Medulla oblongata (tissue), 1 donor: ENCODE results near the gene RASSF6.
A peak's percentile ranks its signal among the peaks of the same experiment; 100 is the strongest.
"Not testable (repeated sequence)": the region's sequence is repeated elsewhere in the genome, so short reads cannot be mapped to it uniquely, and the experiment has no call there.

Experiments
- DNase-seq: peaks from one replicate; pipeline ENCODE4 v3.0.0-alpha.2; 2015; ENCODE audit errors: extremely low spot score

RASSF6 gene, protein sequence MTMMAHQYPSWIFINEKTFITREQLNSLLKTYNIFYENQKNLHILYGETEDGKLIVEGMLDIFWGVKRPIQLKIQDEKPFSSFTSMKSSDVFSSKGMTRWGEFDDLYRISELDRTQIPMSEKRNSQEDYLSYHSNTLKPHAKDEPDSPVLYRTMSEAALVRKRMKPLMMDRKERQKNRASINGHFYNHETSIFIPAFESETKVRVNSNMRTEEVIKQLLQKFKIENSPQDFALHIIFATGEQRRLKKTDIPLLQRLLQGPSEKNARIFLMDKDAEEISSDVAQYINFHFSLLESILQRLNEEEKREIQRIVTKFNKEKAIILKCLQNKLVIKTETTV

GRCh38 chr4:73620115-73620792 is at the start of gene RASSF6:
TSS of gene RASSF6 (minus strand) at chr4:73620436. CDS start at chr4:73611795, 8,641 bp downstream.
- no peak for DNase-seq

- DNase-seq, result no peak
Measured at GRCh38 chr4:73669410-73670183, 49.4 kb upstream of the RASSF6 start.

DNA sequence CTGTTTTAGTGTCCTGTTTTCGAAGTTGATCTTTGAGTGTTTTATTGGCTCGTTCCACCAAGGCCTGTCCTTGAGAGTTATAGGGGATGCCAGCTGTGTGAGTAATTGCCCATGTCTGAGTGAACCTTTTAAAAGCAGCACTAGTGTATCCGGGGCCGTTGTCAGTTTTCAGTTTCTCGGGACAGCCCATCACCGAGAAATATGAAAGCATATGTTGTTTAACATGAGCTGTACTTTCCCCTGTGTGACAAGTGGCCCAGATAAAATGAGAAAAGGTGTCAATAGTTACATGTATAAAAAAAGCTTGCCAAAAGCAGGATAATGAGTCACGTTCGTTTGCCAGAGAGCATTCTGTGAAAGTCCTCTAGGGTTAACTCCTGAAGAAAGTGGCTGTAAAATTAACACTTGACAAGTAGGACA is 48.6 kb upstream of the RASSF6 start:
- DNase-seq, result no peak

DNA sequence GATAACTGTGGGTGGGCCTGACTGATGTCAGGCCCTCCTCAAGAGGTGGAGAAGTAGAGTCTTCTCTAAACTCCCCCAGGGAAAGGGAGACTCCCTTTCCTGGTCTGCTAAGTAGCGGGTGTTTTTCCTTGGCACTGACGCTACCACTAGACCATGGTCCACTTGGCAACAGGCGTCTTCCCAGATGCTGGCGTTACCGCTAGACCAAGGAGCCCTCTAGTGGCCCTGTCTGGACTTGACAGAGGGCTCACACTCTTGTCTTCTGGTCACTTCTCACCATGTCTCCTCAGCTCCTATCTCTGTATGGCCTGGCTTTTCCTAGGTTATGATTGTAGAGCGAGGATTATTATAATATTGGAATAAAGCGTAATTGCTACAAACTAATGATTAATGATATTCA is 45.7 kb upstream of the RASSF6 start:
- DNase-seq, result not testable (repeated sequence)

DNA sequence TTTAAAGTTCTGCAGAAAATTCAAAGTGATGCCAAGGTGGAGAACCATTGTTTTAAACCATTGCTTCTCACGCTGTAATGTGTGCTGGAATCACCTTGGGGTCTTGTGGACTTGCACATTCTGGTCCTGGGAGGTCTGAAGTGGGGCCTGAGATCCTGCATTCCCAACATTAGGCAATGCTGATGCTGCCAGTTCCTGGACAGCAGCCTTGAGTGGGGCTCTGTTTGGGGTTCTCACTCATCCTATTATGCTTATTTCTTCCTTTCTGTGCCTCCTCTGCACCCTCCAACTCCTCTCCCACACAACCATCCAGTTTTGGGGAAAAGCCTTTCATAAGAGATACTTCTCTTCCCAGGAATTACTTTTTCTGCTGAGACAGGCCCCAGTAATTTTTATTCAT is 44.2 kb upstream of the RASSF6 start:
- DNase-seq, result no peak

DNA sequence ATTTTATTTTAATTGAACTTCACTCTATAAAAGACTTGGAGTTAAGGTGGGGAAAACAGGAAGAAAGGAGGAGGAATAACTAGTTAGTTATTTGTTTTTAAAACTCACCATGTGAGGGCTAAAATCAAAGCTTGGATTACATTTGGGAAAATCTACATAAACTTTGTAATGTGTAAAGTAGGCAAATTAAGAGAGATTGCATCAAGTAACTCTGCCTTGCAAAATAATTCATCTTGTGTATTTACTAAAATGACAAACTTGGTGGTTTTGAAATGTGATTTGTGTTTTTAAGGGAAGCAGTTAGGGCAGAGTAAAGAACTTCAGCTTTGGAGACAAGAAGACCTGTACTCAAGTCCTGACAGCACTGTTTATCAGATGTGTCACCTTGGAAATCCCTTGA is 43.3 kb upstream of the RASSF6 start:
- DNase-seq, result no peak

DNA sequence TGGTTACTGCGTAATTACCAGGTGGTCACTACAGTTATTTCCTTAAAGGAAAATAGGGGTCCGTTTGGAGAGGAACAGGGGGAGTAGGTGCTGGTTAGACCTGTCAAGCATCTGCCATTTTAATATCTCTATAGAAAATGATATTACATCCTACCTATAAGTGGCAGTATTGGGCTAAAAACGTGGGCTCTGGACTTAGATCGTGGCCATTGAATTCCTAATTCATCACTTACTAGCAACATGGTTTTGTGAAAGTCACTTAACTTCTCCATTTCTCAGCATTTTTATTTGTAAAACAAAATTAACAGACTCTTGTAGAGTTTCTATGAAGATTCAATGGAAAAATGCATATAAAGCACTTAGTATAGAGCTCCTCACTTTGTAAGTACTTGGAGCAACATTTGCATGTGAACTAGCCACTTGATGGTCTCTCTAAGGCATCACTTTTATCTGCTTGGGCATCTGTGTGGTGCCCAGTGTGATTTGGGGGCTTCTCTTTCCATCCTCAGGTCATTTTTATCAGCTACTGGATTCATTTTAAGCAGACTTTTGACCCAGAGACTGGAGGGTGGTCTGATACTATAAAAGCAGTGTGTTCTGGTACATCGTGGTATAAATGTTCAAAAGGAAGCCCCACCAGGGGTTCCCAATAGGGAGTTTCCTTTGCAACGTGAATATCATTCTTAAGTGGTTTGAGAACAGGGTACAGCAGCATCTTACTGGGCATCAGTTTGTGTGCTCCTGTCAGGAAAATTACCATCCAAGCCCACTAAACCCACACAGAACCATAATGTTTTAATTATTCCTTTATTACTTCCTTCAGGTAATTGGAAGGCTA is 42.7 kb upstream of the RASSF6 start:
- DNase-seq, result peak; percentile 24

DNA sequence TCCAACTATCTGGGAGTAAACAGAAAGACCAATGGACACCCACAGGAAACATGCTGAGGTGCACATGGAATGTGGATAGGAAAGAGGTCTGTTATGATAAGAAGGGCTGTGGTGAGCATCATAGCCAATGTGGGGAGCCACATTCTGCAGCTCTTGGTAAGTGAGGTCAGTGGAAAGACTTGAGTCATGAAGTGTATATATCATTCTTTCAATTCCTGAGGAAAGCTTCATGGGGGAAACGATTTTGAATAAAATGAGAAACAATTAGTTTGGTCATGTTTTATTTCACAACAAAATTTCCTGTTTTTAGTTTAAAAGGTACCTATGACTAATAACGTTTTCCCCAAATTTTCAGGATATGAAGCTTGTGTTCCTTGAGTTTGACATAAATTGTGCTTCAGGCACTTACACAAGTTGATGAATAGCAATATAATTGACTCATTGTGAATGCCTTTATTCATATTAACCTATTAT is 41.4 kb upstream of the RASSF6 start:
- DNase-seq, result no peak

- DNase-seq, result no peak
Measured at GRCh38 chr4:73660808-73661207, 40.6 kb upstream of the RASSF6 start.

DNA sequence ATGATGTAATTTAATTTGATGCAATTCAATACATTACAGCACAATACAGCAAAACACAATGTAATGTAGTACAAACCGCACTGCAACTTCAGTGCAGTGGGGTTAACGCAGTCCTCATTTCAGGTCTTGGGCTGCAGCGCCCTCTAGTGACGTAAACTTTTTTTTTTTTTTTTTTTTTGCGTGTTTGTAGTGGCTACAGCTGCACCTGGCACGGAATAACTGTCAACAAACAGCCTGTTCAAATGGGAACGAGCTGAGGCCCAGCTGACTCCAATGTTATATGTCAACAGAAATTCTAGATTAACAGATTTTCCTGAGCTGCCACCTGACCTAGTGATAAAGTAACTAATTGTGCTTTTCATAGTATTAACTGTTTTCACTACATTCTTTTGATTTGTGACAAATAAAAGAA is 33.5 kb upstream of the RASSF6 start:
- peak; percentile 67 for DNase-seq

- no peak for DNase-seq
Measured at GRCh38 chr4:73650250-73650649, 30.0 kb upstream of the RASSF6 start.

- DNase-seq, result no peak
Measured at GRCh38 chr4:73648478-73648877, 28.2 kb upstream of the RASSF6 start.

DNA sequence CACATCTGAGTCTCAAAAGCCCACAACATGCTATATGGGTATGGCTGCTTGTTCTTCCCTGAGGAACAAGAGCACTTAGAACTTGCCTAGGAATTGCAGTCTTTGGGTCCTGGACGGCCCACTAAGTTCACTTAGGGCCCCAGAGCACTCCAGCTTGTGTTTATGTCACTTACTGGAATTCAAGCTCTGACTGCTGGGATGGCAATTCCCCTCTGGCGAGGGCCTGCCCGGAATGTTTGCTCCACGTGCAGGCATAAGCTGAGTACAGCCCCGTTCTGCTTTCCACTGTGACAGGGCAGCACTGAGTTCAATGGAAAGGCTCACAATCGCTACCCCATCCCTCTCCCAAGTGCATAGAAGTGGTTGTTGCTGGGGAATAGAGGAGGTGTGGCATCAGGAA is 25.9 kb upstream of the RASSF6 start:
- no peak for DNase-seq

DNA sequence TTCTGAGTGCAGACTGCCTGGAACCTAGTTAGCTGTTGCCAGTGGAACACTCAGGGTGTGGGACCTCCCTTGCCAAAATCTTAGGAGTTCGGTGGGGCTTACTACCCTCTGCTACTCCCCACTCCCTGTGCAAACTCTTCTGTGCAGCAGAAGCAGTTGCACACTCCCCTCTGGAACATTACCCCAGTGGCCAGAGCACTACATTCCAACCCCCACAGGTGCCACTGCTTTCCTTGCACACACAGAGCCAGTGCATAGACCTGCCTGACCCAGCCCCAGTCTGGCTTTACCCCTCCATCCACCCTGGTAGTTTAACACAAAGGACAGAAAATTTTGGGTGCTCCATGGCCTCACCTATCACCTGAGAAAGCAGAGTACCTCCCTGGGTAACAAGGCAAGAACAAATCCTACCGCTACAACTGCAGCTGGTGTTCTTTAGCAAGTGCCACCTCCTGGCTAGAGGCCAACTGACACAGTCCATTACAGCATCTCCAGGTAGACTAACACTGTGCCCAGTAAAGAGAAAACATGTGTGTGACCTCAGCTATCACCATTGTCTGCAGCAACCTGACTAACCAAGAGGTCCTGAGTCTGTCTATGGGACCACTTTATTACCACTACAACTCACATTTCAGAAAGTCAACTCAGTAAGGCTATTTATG is 11.5 kb upstream of the RASSF6 start:
- DNase-seq, result no peak

- DNase-seq, result not testable (repeated sequence)
Measured at GRCh38 chr4:73628834-73629233, 8.6 kb upstream of the RASSF6 start.

DNA sequence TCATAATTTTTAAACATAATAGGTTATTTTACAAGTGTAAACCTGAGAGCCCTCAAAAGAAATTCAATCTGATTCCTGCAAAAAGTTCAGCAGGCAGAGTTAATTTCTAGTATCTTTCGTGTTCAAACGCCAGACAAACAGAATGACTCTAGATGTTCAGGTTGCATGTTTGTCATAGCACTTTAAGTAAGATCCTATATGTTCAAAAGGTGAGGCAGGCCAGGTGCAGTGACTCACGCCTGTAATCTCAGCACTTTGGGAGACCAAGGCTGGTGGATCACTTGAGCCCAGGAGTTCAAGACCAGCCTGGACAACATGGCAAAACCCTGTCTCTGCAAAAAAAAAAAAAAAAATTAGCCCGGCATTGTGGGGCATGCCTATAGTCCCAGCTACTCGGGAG is 1.1 kb upstream of the RASSF6 start:
- no peak for DNase-seq

DNA sequence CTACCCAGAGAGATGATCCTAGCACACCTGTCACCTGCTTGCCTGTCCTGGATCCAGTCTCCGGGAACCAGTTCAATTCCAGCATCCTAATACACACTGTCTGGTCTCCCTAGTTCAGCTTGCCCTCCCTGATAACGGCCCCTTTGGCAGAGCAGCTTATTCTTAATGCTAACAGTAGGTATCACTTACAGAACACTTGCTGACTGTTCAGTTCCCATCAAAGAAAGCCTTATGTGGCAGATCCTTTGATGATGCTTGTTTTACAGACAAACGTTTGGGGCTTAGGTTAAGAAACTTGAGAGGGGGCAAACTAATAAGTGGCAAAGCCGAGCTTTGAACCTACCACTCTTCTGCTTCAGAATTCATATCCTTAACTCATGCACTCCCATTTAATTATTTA is 890 bp downstream of the RASSF6 start:
- no peak for DNase-seq

DNA sequence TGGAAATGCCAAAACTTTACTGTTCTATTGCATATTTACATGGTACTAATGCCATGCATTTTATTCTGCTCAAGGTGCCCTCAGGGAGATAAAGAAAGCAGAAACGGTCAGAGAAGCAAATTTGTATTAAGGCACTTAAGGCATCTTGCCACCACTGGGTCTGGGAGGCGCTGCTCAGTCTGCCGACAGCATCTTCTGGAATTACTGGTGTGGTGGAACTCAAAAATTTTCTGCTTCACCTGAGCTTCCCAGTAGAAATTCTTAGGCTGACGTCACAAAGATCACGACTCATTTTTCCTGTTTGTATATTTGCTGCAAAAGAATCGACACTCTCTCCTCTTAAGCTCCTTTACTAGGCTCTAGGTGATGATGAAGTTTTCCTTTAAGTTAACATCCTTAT is 3.0 kb downstream of the RASSF6 start:
- DNase-seq, result no peak

GRCh38 chr4:73615613-73616012 is 4.6 kb downstream of the RASSF6 start:
- no peak for DNase-seq

DNA sequence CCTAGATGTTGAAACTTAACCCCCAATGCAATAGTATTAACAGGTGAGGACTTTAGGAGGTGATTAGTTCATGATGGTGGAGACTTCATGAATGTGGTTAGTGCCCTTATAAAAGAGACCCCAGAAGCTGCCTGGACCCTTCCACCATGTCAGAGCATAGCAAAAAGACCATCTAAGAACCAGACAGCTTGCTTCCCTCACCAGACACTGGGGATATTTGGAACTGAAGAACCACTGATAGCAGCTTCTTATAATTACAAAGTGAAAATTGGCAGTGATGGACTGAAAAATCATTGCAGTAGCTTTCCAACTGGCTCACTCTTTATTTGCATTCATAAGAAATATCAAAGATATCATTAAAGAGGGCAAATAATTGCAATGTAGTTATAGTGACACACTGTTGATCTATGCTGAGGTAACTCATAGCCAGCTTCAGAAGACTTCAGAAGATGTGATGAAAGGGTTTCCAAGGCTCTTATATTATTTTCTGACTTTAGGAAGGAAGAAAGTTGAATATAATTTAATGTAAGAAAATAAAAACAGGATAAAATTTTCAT is 5.8 kb downstream of the RASSF6 start:
- no peak for DNase-seq

DNA sequence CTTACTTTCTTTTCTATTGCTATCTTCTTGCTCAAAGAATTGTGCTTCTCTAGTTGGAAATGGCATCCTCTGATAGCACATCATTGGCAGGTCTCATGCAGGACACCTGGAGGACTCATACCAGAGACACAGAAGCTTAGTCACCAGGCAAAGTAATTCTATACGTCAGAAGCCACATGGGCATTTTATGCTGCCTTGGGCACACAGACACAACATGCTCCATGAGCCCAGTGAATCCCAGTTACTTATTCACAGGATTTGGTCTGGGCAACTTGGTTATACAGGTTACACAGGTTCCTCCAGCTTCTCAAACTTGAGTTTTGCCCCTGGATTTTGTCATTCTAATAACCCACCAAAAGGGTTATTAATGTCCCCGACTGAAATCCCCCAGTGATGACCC is 7.1 kb downstream of the RASSF6 start:
- DNase-seq, result no peak
